Activated CD8-positive, alpha-beta T cell treated with anti-CD3 and anti-CD28 coated beads, Interleukin-2, amount 10 ng/mL, durations not matched to agents 7 days and 5 days (primary cell): Measurements from ENCODE around the gene CNR1. TPM values are rescaled to one million over a fixed set of nuclear protein-coding genes. Genes with fewer than 3 reads are reported as not detected.
"Not testable (repeated sequence)": the region's sequence is repeated elsewhere in the genome, so short reads cannot be mapped to it uniquely, and the experiment has no call there.

Source experiments
- ATAC-seq: fragments of 150-1000 bp; cut with Tn5 transposase; one replicate; pipeline ENCODE4 v1.10.0; 2021; ENCODE audit warnings: moderate library complexity
- CTCF ChIA-PET: fragments of 350-600 bp; sonication (Branson Sonifier 250); formaldehyde crosslinking; loops from one replicate; lab custom pipeline; 2021; ENCODE audit warnings: antibody characterized with exemption; lab: Charles Lee
- POLR2A ChIA-PET: fragments of 350-600 bp; sonication (Branson Sonifier 250); formaldehyde crosslinking; loops from one replicate; lab custom pipeline; 2021; ENCODE audit warnings: antibody characterized with exemption; lab: Charles Lee
- DNase-seq: peaks from one replicate; pipeline ENCODE4 v3.0.0-alpha.2; 2020
- H3K27ac Mint-ChIP-seq: one replicate; pipeline ENCODE4 v1.8.0; 2021; ENCODE audit warnings: mild to moderate bottlenecking, mixed read lengths
- H3K27me3 Mint-ChIP-seq: one replicate; pipeline ENCODE4 v1.8.0; 2021; ENCODE audit warnings: low read depth, mixed read lengths
- H3K36me3 Mint-ChIP-seq: one replicate; pipeline ENCODE4 v1.8.0; 2021; ENCODE audit warnings: low read depth, mixed read lengths
- H3K4me1 Mint-ChIP-seq: one replicate; pipeline ENCODE4 v1.8.0; 2021; ENCODE audit warnings: low read depth, mixed read lengths
- H3K4me3 Mint-ChIP-seq: one replicate; pipeline ENCODE4 v1.8.0; 2021; ENCODE audit warnings: mild to moderate bottlenecking, mixed read lengths
- H3K9me3 Mint-ChIP-seq: one replicate; pipeline ENCODE4 v1.8.0; 2022; ENCODE audit warnings: mixed read lengths; ENCODE audit not compliant: insufficient read depth
- total RNA-seq, 2 experiments: library from RNA; stranded (reverse); gene quantifications; one replicate each; pipeline ENCODE4 v1.2.3, GENCODE V29; 2021

Gene CNR1
- not detected for total RNA-seq

GRCh38 chr6:88165844-88166492 lies at the start of gene CNR1:
Gene CNR1 (minus strand): TSS chr6:88166347. CDS start chr6:88145274, 21,073 bp downstream.
- CTCF ChIA-PET, result no interaction called here
- peak; percentile 25 for DNase-seq
- POLR2A ChIA-PET, result no interaction called here
- Mint-ChIP-seq H3K36me3 (no peaks in the 10 kb centered on the region), H3K4me1 (peaks cover 10% of the 10 kb centered on the region), H3K27me3 (peaks cover 58% of the 10 kb centered on the region), H3K27ac (no peak within 1 kb of the TSS), H3K9me3 (no peaks in the 10 kb centered on the region), H3K4me3 (peak within 1 kb of the TSS; percentile 56)
- peak; percentile 67 for ATAC-seq

- H3K27ac Mint-ChIP-seq, result no peak overlapping the region
- ATAC-seq (no peak), DNase-seq (no peak)
- no peak overlapping the region for H3K4me3 Mint-ChIP-seq
- H3K9me3 Mint-ChIP-seq, result no peaks in the 10 kb centered on the region
- no peaks in the 10 kb centered on the region for H3K36me3 Mint-ChIP-seq
- ChIA-PET CTCF (no interaction called here), POLR2A (no interaction called here)
- no peaks in the 10 kb centered on the region for H3K4me1 Mint-ChIP-seq
- H3K27me3 Mint-ChIP-seq, result no peaks in the 10 kb centered on the region
Observed at GRCh38 chr6:88211446-88211845, 45.3 kb upstream of the CNR1 start.

- Mint-ChIP-seq H3K4me3 (no peak overlapping the region), H3K9me3 (peaks cover under 1% of the 10 kb centered on the region), H3K36me3 (no peaks in the 10 kb centered on the region), H3K27ac (no peak overlapping the region), H3K4me1 (no peaks in the 10 kb centered on the region), H3K27me3 (no peaks in the 10 kb centered on the region)
- CTCF ChIA-PET, result no interaction called here
- POLR2A ChIA-PET, result no interaction called here
- DNase-seq (no peak), ATAC-seq (no peak)
Observed at GRCh38 chr6:88209301-88209700, 43.2 kb upstream of the CNR1 start.

GRCh38 chr6:88208726-88209125 lies 42.6 kb upstream of the CNR1 start:
- DNase-seq, result no peak
- CTCF ChIA-PET, result no interaction called here
- no peaks in the 10 kb centered on the region for H3K36me3 Mint-ChIP-seq
- H3K9me3 Mint-ChIP-seq, result peaks cover 7% of the 10 kb centered on the region
- POLR2A ChIA-PET, result no interaction called here
- no peak overlapping the region for H3K4me3 Mint-ChIP-seq
- no peaks in the 10 kb centered on the region for H3K4me1 Mint-ChIP-seq
- H3K27me3 Mint-ChIP-seq, result no peaks in the 10 kb centered on the region
- H3K27ac Mint-ChIP-seq, result no peak overlapping the region
- no peak for ATAC-seq

- DNase-seq, CTCF ChIA-PET, H3K9me3 Mint-ChIP-seq, H3K36me3 Mint-ChIP-seq, H3K27ac Mint-ChIP-seq, ATAC-seq, POLR2A ChIA-PET, H3K27me3 Mint-ChIP-seq, H3K4me3 Mint-ChIP-seq, H3K4me1 Mint-ChIP-seq: not testable (repeated sequence)
Observed at GRCh38 chr6:88201734-88202133, 35.6 kb upstream of the CNR1 start.

- no peak for ATAC-seq
Observed at GRCh38 chr6:88184921-88185320, 18.8 kb upstream of the CNR1 start.

GRCh38 chr6:88183471-88183870 lies 17.3 kb upstream of the CNR1 start:
- H3K27ac Mint-ChIP-seq, result no peak overlapping the region
- H3K4me3 Mint-ChIP-seq, result no peak overlapping the region
- peaks cover 6% of the 10 kb centered on the region for H3K27me3 Mint-ChIP-seq
- no peaks in the 10 kb centered on the region for H3K9me3 Mint-ChIP-seq
- POLR2A ChIA-PET, result no interaction called here
- no peaks in the 10 kb centered on the region for H3K4me1 Mint-ChIP-seq
- no peak for ATAC-seq
- no peaks in the 10 kb centered on the region for H3K36me3 Mint-ChIP-seq
- CTCF ChIA-PET, result no interaction called here
- no peak for DNase-seq

More at GRCh38 chr6:88184921-88185320, 18.8 kb upstream of the CNR1 start:
- Mint-ChIP-seq H3K9me3 (no peaks in the 10 kb centered on the region), H3K36me3 (no peaks in the 10 kb centered on the region), H3K27ac (no peak overlapping the region), H3K4me1 (no peaks in the 10 kb centered on the region), H3K4me3 (no peak overlapping the region), H3K27me3 (peaks cover 6% of the 10 kb centered on the region)
- POLR2A ChIA-PET, result no interaction called here
- CTCF ChIA-PET, result no interaction called here
- no peak for DNase-seq

- Mint-ChIP-seq H3K27me3 (peaks cover 7% of the 10 kb centered on the region), H3K27ac (no peak overlapping the region), H3K9me3 (no peaks in the 10 kb centered on the region), H3K4me3 (no peak overlapping the region), H3K4me1 (no peaks in the 10 kb centered on the region), H3K36me3 (no peaks in the 10 kb centered on the region)
- ChIA-PET CTCF (no interaction called here), POLR2A (no interaction called here)
- DNase-seq (no peak), ATAC-seq (no peak)
Observed at GRCh38 chr6:88179692-88180091, 13.5 kb upstream of the CNR1 start.

- POLR2A ChIA-PET, result no interaction called here
Observed at GRCh38 chr6:88177961-88178464, 11.9 kb upstream of the CNR1 start.

GRCh38 chr6:88174906-88175305 lies 8.8 kb upstream of the CNR1 start:
- no peak overlapping the region for H3K27ac Mint-ChIP-seq
- peaks cover 16% of the 10 kb centered on the region for H3K27me3 Mint-ChIP-seq
- H3K4me1 Mint-ChIP-seq, result no peaks in the 10 kb centered on the region
- ChIA-PET POLR2A (no interaction called here), CTCF (no interaction called here)
- no peaks in the 10 kb centered on the region for H3K9me3 Mint-ChIP-seq
- ATAC-seq (no peak), DNase-seq (no peak)
- no peak overlapping the region for H3K4me3 Mint-ChIP-seq
- no peaks in the 10 kb centered on the region for H3K36me3 Mint-ChIP-seq

More at GRCh38 chr6:88177961-88178464, 11.9 kb upstream of the CNR1 start:
- CTCF ChIA-PET, result no interaction called here
- ATAC-seq, result no peak
- no peak for DNase-seq
- no peaks in the 10 kb centered on the region for H3K36me3 Mint-ChIP-seq
- peaks cover 12% of the 10 kb centered on the region for H3K27me3 Mint-ChIP-seq
- H3K4me3 Mint-ChIP-seq, result no peak overlapping the region
- no peak overlapping the region for H3K27ac Mint-ChIP-seq
- H3K4me1 Mint-ChIP-seq, result no peaks in the 10 kb centered on the region
- H3K9me3 Mint-ChIP-seq, result no peaks in the 10 kb centered on the region

- H3K27me3 Mint-ChIP-seq, result peaks cover 41% of the 10 kb centered on the region
- no peak overlapping the region for H3K4me3 Mint-ChIP-seq
- peaks cover 4% of the 10 kb centered on the region for H3K4me1 Mint-ChIP-seq
- CTCF ChIA-PET, result no interaction called here
- POLR2A ChIA-PET, result no interaction called here
- H3K27ac Mint-ChIP-seq, result no peak overlapping the region
- ATAC-seq, result no peak
- H3K9me3 Mint-ChIP-seq, result no peaks in the 10 kb centered on the region
- no peaks in the 10 kb centered on the region for H3K36me3 Mint-ChIP-seq
- no peak for DNase-seq
Observed at GRCh38 chr6:88171312-88171711, 5.2 kb upstream of the CNR1 start.

- Mint-ChIP-seq H3K4me1 (peaks cover 10% of the 10 kb centered on the region), H3K36me3 (no peaks in the 10 kb centered on the region), H3K9me3 (no peaks in the 10 kb centered on the region), H3K4me3 (no peak overlapping the region), H3K27me3 (peaks cover 57% of the 10 kb centered on the region), H3K27ac (no peak overlapping the region)
- DNase-seq, result no peak
- ChIA-PET POLR2A (no interaction called here), CTCF (interaction anchor here (0.9 kb wide), 1 partner anchor 253 kb away, joined by 3 read pairs; no protein-coding TSS in a partner anchor)
- ATAC-seq, result no peak
Observed at GRCh38 chr6:88168362-88168761, 2.2 kb upstream of the CNR1 start.
